Endothelial cell of umbilical vein (primary cell): Measurements from ENCODE around the gene PAX2.

Experiments
- CTCF ChIP-seq, 2 donors: IDR thresholded peaks; 1 replicate in 1 of 2; 2 replicates in 1 of 2; pipeline ENCODE4 v1.5.1; 2011; ENCODE audit warnings: low read length in 2 of 2, mild to moderate bottlenecking in 2 of 2, moderate library complexity in 2 of 2, control low read depth in 1 of 2, inconsistent platforms in 1 of 2, low read depth in 1 of 2; ENCODE audit not compliant: insufficient read depth in 1 of 2; ENCODE audit errors: extremely low read depth in 1 of 2
- EZH2 ChIP-seq: IDR thresholded peaks from 2 replicates; pipeline ENCODE4 v1.6.1; 2012; ENCODE audit warnings: borderline replicate concordance, low read depth, mild to moderate bottlenecking, moderate library complexity, low read length, inconsistent platforms; ENCODE audit not compliant: severe bottlenecking
- POLR2A ChIP-seq: IDR thresholded peaks from 2 replicates; pipeline ENCODE4 v1.6.1; 2012; ENCODE audit warnings: low read depth, mild to moderate bottlenecking, control low read depth, low read length

- no peak for TF ChIP-seq EZH2
- TF ChIP-seq CTCF (IDR thresholded peaks at IDR 0.05; ENCODE audit: extremely low read depth in 1 of 2, insufficient read depth in 1 of 2, low read depth in 1 of 2, low read length in 2 of 2), result no peak
- no peak for TF ChIP-seq POLR2A
Measured at GRCh38 chr10:100792574-100792973, 47.2 kb downstream of the PAX2 start.
